KMS-11 (cell line): Measurements from ENCODE around the gene ATP13A2.

Source experiments
- H2AFZ ChIP-seq: fragments of 200-600 bp; sonication (generic); 2 replicates; pipeline ENCODE4 v1.6.1; 2016; ENCODE audit warnings: antibody characterized with exemption, mixed run types, low read depth
- H3K27ac ChIP-seq: fragments of 200-600 bp; sonication (generic); 2 replicates; pipeline ENCODE4 v1.6.1; 2016; ENCODE audit warnings: mild to moderate bottlenecking, mixed run types
- H3K27me3 ChIP-seq: fragments of 200-600 bp; sonication (generic); 2 replicates; pipeline ENCODE4 v1.6.1; 2017; ENCODE audit warnings: mild to moderate bottlenecking, low read depth, mixed run types, moderate library complexity; ENCODE audit not compliant: insufficient read depth
- H3K36me3 ChIP-seq: fragments of 200-600 bp; sonication (generic); 2 replicates; pipeline ENCODE4 v1.6.1; 2017; ENCODE audit warnings: mild to moderate bottlenecking, mixed run types; ENCODE audit not compliant: insufficient read depth
- H3K4me1 ChIP-seq: fragments of 200-600 bp; sonication (generic); 2 replicates; pipeline ENCODE4 v1.6.1; 2016; ENCODE audit warnings: mild to moderate bottlenecking, low read depth, mixed run types; ENCODE audit not compliant: poor library complexity, severe bottlenecking
- H3K4me2 ChIP-seq: fragments of 200-600 bp; sonication (generic); 2 replicates; pipeline ENCODE4 v1.7.0; 2016; ENCODE audit warnings: mild to moderate bottlenecking, mixed run types
- H3K4me3 ChIP-seq: fragments of 200-600 bp; sonication (generic); IDR thresholded peaks from 2 replicates; pipeline ENCODE4 v1.6.1; 2017; ENCODE audit warnings: low read depth, low read length, mixed read lengths; ENCODE audit not compliant: insufficient read depth
- H3K79me2 ChIP-seq: fragments of 200-600 bp; sonication (generic); 2 replicates; pipeline ENCODE4 v1.6.1; 2016; ENCODE audit warnings: low read depth, mixed run types; ENCODE audit not compliant: insufficient read depth
- H3K9ac ChIP-seq: fragments of 200-600 bp; sonication (generic); 2 replicates; pipeline ENCODE4 v1.6.1; 2016; ENCODE audit warnings: mild to moderate bottlenecking, mixed run types
- H4K20me1 ChIP-seq: fragments of 200-600 bp; sonication (generic); 2 replicates; pipeline ENCODE4 v1.6.1; 2016; ENCODE audit warnings: mild to moderate bottlenecking, mixed run types; ENCODE audit not compliant: insufficient read depth
- TF ChIP-seq, protein P1 (sequence below): fragments of 200-600 bp; sonication (generic); conservative IDR thresholded peaks from 2 replicates; pipeline ENCODE4 v1.6.1; 2017; ENCODE audit warnings: low read depth, mild to moderate bottlenecking, antibody characterized with exemption, low read length, moderate library complexity, mixed read lengths

The ATP13A2 gene

DNA sequence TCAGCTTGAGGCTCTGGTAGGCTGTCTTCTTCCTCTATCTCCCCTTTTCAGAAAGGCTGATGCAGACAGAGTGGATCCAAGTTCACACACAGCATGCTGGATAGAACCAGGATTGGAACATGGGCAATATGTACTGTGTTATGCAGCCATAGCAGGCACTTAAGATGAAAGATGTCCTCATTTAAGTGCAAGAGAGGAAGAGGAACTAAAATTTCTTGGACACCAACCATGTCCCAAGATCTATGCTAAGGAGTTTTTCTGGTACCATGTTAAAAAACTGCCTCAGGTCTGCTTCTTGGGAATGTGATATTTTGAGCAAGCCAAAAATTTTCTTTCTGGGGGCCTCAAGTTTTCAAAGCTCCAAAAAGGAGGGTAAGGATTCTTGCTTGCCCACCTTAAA, 40.9 kb upstream of the ATP13A2 start:
- peaks cover 22% of the 10 kb centered on the region for H3K4me1 ChIP-seq
- H3K4me2 ChIP-seq, result peak overlapping the region; percentile 98
- H3K79me2 ChIP-seq, result peaks cover 42% of the 10 kb centered on the region
- TF ChIP-seq, protein P1, sequence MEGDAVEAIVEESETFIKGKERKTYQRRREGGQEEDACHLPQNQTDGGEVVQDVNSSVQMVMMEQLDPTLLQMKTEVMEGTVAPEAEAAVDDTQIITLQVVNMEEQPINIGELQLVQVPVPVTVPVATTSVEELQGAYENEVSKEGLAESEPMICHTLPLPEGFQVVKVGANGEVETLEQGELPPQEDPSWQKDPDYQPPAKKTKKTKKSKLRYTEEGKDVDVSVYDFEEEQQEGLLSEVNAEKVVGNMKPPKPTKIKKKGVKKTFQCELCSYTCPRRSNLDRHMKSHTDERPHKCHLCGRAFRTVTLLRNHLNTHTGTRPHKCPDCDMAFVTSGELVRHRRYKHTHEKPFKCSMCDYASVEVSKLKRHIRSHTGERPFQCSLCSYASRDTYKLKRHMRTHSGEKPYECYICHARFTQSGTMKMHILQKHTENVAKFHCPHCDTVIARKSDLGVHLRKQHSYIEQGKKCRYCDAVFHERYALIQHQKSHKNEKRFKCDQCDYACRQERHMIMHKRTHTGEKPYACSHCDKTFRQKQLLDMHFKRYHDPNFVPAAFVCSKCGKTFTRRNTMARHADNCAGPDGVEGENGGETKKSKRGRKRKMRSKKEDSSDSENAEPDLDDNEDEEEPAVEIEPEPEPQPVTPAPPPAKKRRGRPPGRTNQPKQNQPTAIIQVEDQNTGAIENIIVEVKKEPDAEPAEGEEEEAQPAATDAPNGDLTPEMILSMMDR, result no peak
- H4K20me1 ChIP-seq, result no peaks in the 10 kb centered on the region
- H3K27me3 ChIP-seq, result peaks cover 9% of the 10 kb centered on the region; the same call in 1 of the 2 replicates
- H2AFZ ChIP-seq, result no peak overlapping the region
- no peak overlapping the region for H3K27ac ChIP-seq
- no peak overlapping the region for H3K4me3 ChIP-seq
- H3K36me3 ChIP-seq, result no peaks in the 10 kb centered on the region
- peak overlapping the region; percentile 59; the same call in 1 of the 2 replicates for H3K9ac ChIP-seq

DNA sequence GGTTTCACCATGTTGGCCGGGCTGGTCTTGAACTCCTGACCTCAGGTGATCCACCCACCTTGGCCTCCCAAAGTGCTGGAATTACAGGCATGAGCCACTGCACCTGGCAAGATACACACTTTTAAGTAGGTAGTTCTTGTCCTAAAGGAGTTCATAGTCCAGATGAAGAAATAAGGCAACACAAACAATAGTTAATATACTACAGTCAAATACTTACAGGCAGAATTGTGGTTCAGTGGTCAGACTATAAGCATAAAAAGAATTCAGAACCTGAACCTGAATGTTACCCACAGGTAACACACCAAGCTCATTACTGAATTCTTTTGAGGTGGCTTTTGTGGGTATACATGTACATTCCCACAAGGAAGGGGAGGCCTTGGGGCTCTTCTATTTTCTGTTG, 40.3 kb upstream of the ATP13A2 start:
- Histone ChIP-seq H2AFZ (no peak overlapping the region), H3K79me2 (peaks cover 42% of the 10 kb centered on the region), H3K4me2 (peak overlapping the region; percentile 98), H4K20me1 (no peaks in the 10 kb centered on the region), H3K9ac (no peak overlapping the region), H3K27ac (no peak overlapping the region), H3K36me3 (no peaks in the 10 kb centered on the region), H3K27me3 (peaks cover 9% of the 10 kb centered on the region; the same call in 1 of the 2 replicates), H3K4me3 (no peak overlapping the region), H3K4me1 (peaks cover 22% of the 10 kb centered on the region)
- TF ChIP-seq, protein P1, result no peak

- H3K4me3 ChIP-seq, result no peak overlapping the region
- TF ChIP-seq, protein P1, result no peak
- H4K20me1 ChIP-seq, result no peaks in the 10 kb centered on the region
- H3K9ac ChIP-seq, result no peak overlapping the region
- no peak overlapping the region for H3K4me2 ChIP-seq
- no peak overlapping the region for H2AFZ ChIP-seq
- no peak overlapping the region for H3K27ac ChIP-seq
- 0 out of 2 replicates have a peak, but pooled peaks cover 4% of the 10 kb centered on the region for H3K36me3 ChIP-seq
- peaks cover 49% of the 10 kb centered on the region for H3K79me2 ChIP-seq
- no peaks in the 10 kb centered on the region for H3K27me3 ChIP-seq
- H3K4me1 ChIP-seq, result peaks cover 54% of the 10 kb centered on the region
Observed at GRCh38 chr1:17047924-17048323, 36.2 kb upstream of the ATP13A2 start.

GRCh38 chr1:17046334-17046657, 34.6 kb upstream of the ATP13A2 start:
- no peaks in the 10 kb centered on the region for H3K27me3 ChIP-seq
- TF ChIP-seq, protein P1, result no peak
- peaks cover 33% of the 10 kb centered on the region for H3K79me2 ChIP-seq
- H3K27ac ChIP-seq, result no peak overlapping the region
- H3K4me2 ChIP-seq, result no peak overlapping the region
- H3K9ac ChIP-seq, result no peak overlapping the region
- no peaks in the 10 kb centered on the region for H4K20me1 ChIP-seq
- no peak overlapping the region for H3K4me3 ChIP-seq
- peaks cover 40% of the 10 kb centered on the region for H3K4me1 ChIP-seq
- 0 out of 2 replicates have a peak, but pooled peaks cover 4% of the 10 kb centered on the region for H3K36me3 ChIP-seq
- H2AFZ ChIP-seq, result no peak overlapping the region
